Activated CD8-positive, alpha-beta memory T cell treated with anti-CD3 and anti-CD28 coated beads for 1 hour (primary cell): ENCODE measurements around the gene TARBP1.
"Not testable (repeated sequence)": the region's sequence is repeated elsewhere in the genome, so short reads cannot be mapped to it uniquely, and the experiment has no call there.

Experiments
- DNase-seq, 2 donors: peaks; one replicate each; pipeline ENCODE4 v3.0.0-alpha.2; 2020; ENCODE audit warnings: low read depth in 1 of 2; ENCODE audit errors: extremely low read depth in 1 of 2

The TARBP1 gene

GRCh38 chr1:234478481-234479309 lies at the start of gene TARBP1:
Gene TARBP1, minus strand, starts transcription at chr1:234479179. Its CDS starts 76 bp downstream, at chr1:234479103.
- DNase-seq, result peak in 1 of 2 donors; percentile 50

- no peak for DNase-seq
Measured at GRCh38 chr1:234528074-234528865, 49.3 kb upstream of the TARBP1 start.

GRCh38 chr1:234527346-234527745 lies 48.4 kb upstream of the TARBP1 start:
- no peak for DNase-seq

GRCh38 chr1:234526922-234527321 lies 47.9 kb upstream of the TARBP1 start:
- no peak for DNase-seq

- DNase-seq, result no peak
Measured at GRCh38 chr1:234525099-234525799, 46.3 kb upstream of the TARBP1 start.

GRCh38 chr1:234521836-234522235 lies 42.9 kb upstream of the TARBP1 start:
- DNase-seq, result no peak

GRCh38 chr1:234520908-234521817 lies 42.2 kb upstream of the TARBP1 start:
- no peak for DNase-seq

- DNase-seq, result no peak
Measured at GRCh38 chr1:234519506-234519905, 40.5 kb upstream of the TARBP1 start.

GRCh38 chr1:234518876-234519275 lies 39.9 kb upstream of the TARBP1 start:
- DNase-seq, result no peak

- DNase-seq, result not testable (repeated sequence)
Measured at GRCh38 chr1:234518086-234518485, 39.1 kb upstream of the TARBP1 start.

- no peak for DNase-seq
Measured at GRCh38 chr1:234517110-234517802, 38.3 kb upstream of the TARBP1 start.

GRCh38 chr1:234515821-234516241 lies 36.9 kb upstream of the TARBP1 start:
- DNase-seq, result no peak

- DNase-seq, result no peak
Measured at GRCh38 chr1:234515411-234515810, 36.4 kb upstream of the TARBP1 start.

- no peak for DNase-seq
Measured at GRCh38 chr1:234512451-234512861, 33.5 kb upstream of the TARBP1 start.

- no peak for DNase-seq
Measured at GRCh38 chr1:234509457-234510328, 30.7 kb upstream of the TARBP1 start.

GRCh38 chr1:234507626-234508387 lies 28.8 kb upstream of the TARBP1 start:
- no peak for DNase-seq

GRCh38 chr1:234507089-234507488 lies 28.1 kb upstream of the TARBP1 start:
- DNase-seq, result no peak

GRCh38 chr1:234505769-234506102 lies 26.8 kb upstream of the TARBP1 start:
- no peak for DNase-seq
